ENCODE data around the gene LST1. TPM values are rescaled to one million over a fixed set of nuclear protein-coding genes. Genes with fewer than 3 reads are reported as not detected.

LST1 gene
- total and polyA plus RNA-seq, 2 of the 8 experiments (the other 6 are each of a cell fraction or from before 2014, with no cell fraction given): not detected

DNA sequence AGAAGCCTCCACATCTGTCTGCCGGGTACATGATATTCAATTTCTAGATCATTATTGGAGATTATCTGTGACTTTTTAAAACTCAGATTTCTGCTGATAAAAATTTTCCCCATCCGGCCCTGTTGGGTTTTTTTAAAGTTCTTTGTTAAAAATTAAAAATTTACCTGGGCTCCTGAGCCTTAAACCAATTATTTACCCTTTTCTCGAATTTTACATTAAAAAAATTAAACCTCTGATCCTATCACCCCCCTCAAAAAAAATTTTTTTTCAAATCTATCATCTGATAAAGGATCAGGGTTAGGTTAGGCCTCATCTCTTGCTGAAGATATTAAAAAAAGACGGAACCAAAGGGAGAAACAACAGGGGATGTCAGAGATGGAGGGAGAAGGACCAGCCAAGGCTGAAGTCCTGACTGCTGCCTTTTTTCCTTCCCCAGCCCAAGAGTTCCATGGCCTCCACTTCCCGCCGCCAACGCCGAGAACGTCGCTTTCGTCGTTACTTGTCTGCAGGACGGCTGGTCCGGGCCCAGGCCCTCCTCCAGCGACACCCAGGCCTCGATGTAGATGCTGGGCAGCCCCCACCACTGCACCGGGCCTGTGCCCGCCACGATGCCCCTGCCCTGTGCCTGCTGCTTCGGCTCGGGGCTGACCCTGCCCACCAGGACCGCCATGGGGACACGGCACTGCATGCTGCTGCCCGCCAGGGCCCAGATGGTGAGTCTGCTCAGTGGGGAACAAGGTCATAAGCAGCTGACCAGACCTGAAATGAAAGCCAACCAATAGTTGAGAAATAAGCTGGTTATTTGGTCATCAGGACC is 38.1 kb upstream of the LST1 start (continued):
- no peak for TF ChIP-seq RAD21 (IDR thresholded peaks at IDR 0.05 in 1 of 2, conservative IDR thresholded peaks at IDR 0.05 in 1 of 2; ENCODE audit: low read depth in 2 of 2, low read length in 2 of 2)
- no peak for TF ChIP-seq CREB1 (IDR thresholded peaks at IDR 0.05)
- no peak for TF ChIP-seq SRF (IDR thresholded peaks at IDR 0.05; ENCODE audit: low read depth, low read length)
